Inflammatory macrophage (primary cell): ENCODE data around the gene PPP1R2C.
A peak's percentile ranks its signal among the peaks of the same experiment; 100 is the strongest.

ENCODE experiments used
- DNase-seq, 2 donors: peaks; one replicate each; pipeline ENCODE4 v3.0.0-alpha.2; 2020 to 2022

PPP1R2C gene

DNA sequence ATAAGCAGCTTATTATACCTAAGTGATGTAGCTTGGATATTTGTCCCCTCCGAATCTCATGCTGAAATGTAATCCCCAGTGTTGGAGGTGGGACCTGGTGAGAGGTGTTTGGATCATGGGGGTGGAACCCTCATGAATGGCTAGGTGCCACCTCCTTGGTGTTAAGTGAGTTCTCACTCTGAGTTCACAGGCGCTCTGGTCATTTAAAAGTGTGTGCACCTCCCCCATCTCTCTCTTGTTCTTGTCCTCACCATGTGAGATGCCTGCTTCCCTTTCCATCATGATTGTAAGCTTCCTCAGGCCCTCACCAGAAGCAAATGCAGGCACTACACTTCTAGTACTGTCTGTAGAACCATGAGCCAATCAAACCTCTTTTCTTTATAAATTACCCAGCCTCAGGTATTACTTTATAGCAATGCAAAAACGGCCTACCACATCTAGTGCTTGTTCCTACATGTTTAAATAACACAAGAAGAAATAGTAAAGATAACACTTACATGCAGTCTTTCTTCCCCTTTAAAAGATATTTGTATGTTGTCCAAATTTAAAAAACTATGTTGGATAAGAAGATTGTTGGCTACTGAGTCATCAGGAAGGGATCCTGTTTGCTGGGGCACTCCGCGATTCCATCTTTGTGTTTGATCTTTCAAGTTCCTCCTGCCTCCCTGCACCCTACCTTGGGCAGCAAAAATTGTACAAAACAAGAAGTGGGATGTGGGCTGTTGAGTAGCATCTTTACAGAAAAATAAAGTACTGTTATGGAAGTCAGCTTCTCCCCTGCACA is 29.7 kb downstream of the PPP1R2C start:
- DNase-seq = no peak

DNA sequence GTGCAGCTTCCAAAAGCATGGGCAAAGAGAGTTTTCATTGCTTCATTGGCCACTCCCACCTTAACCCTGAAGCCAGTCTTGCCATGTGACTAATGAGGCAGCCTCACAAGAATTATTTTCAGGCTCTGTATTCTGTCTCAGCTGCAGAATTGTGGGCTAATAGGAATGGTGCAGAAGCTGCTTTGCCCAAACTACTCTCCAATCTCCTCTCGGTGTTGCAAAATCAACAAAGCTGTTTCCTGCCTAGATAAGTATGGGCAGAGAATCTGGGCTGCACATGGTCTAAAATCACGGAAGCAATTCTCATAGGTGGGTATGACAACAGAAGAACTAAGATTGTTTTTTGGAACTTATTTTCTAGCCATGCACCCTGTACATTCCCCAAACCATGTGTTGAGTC is 31.4 kb downstream of the PPP1R2C start:
- DNase-seq = no peak

DNA sequence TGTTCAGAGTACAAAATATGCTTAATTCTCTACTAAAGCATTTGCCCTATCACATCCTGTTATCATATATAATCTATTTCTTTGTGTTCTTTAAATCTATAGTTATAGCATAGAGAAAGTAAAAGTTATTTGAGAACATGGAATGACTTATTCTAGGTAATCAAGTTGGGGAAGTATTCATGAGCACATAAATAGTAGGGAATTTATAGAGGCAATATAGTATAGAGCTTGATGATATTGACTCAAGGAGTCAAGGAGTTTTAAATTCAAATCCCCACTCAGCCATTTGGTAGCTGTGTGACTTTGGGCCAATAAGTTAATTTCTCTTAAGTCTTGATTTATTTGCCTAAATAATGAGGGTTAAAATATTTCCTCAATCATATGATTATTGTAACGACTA is 37.5 kb downstream of the PPP1R2C start:
- no peak for DNase-seq

DNA sequence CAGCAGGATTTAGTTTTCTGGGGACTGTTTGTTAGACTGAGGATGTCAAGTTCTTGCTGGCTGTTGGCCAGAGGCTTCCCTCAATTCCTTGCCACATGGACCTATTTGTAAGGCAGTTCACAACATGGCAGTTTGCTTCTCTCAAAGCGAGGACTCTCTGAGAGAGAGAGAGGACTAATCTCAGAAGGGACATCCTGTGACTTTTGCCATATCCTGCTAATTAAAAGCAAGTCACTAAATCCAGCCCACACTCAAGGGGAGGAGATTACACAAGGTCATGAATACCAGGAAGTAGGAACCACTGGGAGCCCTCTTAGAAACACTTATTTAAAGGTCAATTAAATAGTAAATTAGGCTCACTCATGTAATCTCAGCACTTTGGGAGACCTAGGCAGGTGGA is 38.2 kb downstream of the PPP1R2C start:
- DNase-seq = peak; percentile 2 to 4

DNA sequence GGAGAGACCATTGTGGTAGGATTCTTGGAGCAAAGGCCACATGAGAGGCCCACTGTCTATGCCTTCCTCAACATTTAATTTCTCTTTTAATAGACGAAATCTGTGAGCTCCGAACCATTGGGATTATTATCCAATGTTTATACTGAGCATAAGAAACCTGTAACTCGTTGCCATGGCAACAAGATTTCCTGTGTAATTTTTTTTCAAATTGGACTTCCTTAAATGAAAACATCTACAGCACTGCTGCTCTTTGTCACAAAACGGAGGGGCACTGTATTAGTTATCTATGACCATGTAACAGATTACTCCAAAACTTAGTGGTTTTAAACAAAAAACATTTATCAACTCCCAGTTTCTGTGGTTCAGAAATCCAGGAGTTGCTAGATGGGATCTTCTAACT is 38.7 kb downstream of the PPP1R2C start:
- peak in 1 of 2 donors; percentile 27 for DNase-seq

DNA sequence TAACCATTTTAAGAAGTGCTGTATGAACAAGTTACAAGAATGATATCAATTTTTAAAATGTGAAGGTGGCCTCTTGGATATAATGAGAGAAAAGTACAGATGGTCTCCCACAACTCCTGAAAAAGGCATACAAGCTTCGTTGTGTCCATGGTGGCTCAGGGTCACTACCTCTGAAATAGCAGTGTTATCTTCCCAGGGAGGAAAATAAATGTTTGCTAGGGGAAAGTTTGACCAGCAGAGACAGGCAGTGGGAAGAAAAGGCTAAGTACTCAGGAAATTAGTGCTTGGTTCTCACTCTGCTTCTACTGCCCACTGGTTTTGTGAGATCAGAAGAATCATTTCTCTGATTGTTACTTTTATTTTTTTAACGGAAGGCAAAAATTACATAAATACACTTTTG is 39.4 kb downstream of the PPP1R2C start:
- DNase-seq = no peak

DNA sequence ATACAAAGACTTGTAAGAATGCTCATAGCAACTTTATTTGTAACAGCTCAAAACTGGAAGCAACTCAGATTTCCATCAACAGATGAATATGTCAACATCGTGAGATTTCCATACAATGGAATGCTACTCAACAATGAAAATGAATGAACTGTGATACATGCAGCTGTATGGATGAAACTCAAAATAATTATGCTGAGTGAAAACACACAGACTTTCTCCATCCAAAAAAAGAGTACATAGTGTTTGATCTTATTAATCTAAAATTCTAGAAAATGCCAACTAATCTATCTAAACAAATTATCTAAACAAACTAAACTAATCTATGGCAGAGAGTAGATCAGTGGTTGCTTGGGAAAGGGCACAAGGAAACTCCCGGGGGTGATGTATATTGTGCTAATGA is 42.7 kb downstream of the PPP1R2C start:
- DNase-seq = no peak

DNA sequence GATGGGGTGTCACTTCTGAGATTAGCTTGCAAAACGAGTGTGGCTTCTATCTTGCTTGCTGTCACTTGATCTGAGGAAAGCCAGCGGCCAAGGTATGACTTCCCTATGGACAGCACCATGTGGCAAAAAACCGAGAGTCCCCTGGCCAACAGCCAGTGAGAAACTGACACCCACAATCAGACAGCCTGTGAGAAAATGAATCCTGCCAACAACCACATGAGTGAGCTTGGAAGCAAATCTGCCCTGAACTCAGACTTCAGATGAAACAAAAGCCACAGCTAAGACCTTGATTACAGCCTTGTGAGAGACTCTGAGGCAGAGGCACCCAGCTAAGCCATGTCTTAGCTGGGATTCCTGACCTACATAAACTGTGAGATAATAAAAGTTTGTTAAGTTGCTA is 45.5 kb downstream of the PPP1R2C start:
- no peak for DNase-seq
